ENCODE results near the gene SMURF2.

The SMURF2 gene

GRCh38 chr17:64653325-64653984 lies 8.7 kb downstream of the SMURF2 start:
- no peak overlapping the region for H3K4me3 ChIP-seq (ENCODE audit: low read length)
- DNase-seq (ENCODE audit: low read depth), result no peak
- TF ChIP-seq CTCF (conservative IDR thresholded peaks at IDR 0.05; ENCODE audit: low read depth, low read length), result no peak

- H3K4me3 ChIP-seq (ENCODE audit: low read length), result no peak overlapping the region
- DNase-seq (ENCODE audit: low read depth), result no peak
- TF ChIP-seq CTCF (conservative IDR thresholded peaks at IDR 0.05; ENCODE audit: low read depth, low read length), result no peak
These were observed 10.2 kb downstream of the SMURF2 start for GRCh38 chr17:64651889-64652288.

- TF ChIP-seq CTCF (conservative IDR thresholded peaks at IDR 0.05; ENCODE audit: low read depth, low read length), result no peak
- DNase-seq (ENCODE audit: low read depth), result no peak
- H3K4me3 ChIP-seq (ENCODE audit: low read length), result no peak overlapping the region
These were observed 13.9 kb downstream of the SMURF2 start for GRCh38 chr17:64648234-64648633.

- DNase-seq (ENCODE audit: low read depth), result no peak
- no peak for TF ChIP-seq CTCF (conservative IDR thresholded peaks at IDR 0.05; ENCODE audit: low read depth, low read length)
- H3K4me3 ChIP-seq (ENCODE audit: low read length), result no peak overlapping the region
These were observed 14.3 kb downstream of the SMURF2 start for GRCh38 chr17:64647817-64648216.

GRCh38 chr17:64639516-64639915 lies 22.6 kb downstream of the SMURF2 start:
- TF ChIP-seq CTCF (conservative IDR thresholded peaks at IDR 0.05; ENCODE audit: low read depth, low read length), result no peak
- DNase-seq (ENCODE audit: low read depth), result no peak
- no peak overlapping the region for H3K4me3 ChIP-seq (ENCODE audit: low read length)

DNA sequence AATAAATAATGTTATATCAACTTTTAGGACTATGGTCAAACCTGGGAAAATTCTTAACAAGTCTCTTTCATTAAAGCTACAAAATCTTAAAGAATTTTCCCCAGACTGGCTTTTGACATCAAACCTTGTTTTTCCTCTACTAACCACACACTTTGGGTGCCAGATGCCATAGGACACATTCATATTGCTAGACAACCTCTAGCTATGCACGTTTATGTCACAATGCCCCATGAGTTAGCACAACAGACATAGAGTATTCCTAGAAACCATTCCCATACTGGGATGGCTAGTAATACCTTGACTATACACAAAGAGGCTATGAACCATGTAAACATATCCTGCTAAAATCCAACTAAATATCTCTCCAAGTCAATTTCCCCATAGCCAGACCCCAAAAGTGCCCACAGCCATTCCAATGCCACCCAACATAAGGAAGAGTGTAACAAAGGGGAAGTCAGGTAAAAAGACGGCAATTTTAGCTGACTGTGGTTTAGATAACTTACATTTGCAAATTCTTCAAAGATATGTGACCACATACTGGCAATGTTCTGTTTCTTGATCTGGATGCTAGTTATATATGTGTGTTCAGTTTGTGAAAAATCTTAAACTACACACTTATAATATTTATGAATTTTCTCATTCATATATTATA lies 23.4 kb downstream of the SMURF2 start:
- no peak overlapping the region for H3K4me3 ChIP-seq (ENCODE audit: low read length)
- DNase-seq (ENCODE audit: low read depth), result no peak
- TF ChIP-seq CTCF (conservative IDR thresholded peaks at IDR 0.05; ENCODE audit: low read depth, low read length), result no peak

Measured in retinal pigment epithelial cell (primary cell).